GM12872 (cell line): ENCODE data around the gene TMEM256.

ENCODE experiments used
- TF ChIP-seq, protein P1 (sequence below): IDR thresholded peaks from 3 replicates; pipeline ENCODE4 v1.5.1; 2011; ENCODE audit warnings: low read depth, mild to moderate bottlenecking, low read length, moderate library complexity; ENCODE audit not compliant: insufficient read depth

TMEM256 gene

DNA sequence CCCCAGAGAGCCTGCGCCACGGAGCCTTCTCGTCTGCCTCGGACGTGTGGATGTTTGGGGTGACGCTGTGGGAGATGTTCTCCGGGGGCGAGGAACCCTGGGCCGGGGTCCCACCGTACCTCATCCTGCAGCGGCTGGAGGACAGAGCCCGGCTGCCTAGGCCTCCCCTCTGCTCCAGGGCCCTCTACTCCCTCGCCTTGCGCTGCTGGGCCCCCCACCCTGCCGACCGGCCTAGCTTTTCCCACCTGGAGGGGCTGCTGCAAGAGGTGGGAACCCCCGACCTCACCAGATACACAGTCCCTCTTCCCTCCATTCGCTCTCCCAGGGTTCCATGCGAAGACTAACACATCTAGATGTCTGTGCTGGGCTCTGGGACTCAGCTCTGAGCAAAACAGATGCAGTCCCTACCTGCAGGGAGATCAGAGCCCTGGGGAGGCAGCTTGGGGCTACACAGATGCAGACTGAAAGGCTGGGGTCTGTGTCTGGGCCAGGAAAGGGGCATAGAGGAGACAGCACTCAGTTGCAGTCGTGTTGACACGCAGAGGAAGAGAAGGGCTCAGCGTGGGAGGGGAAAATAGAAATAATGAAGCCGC, 19.3 kb downstream of the TMEM256 start:
- TF ChIP-seq, protein P1, sequence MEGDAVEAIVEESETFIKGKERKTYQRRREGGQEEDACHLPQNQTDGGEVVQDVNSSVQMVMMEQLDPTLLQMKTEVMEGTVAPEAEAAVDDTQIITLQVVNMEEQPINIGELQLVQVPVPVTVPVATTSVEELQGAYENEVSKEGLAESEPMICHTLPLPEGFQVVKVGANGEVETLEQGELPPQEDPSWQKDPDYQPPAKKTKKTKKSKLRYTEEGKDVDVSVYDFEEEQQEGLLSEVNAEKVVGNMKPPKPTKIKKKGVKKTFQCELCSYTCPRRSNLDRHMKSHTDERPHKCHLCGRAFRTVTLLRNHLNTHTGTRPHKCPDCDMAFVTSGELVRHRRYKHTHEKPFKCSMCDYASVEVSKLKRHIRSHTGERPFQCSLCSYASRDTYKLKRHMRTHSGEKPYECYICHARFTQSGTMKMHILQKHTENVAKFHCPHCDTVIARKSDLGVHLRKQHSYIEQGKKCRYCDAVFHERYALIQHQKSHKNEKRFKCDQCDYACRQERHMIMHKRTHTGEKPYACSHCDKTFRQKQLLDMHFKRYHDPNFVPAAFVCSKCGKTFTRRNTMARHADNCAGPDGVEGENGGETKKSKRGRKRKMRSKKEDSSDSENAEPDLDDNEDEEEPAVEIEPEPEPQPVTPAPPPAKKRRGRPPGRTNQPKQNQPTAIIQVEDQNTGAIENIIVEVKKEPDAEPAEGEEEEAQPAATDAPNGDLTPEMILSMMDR: no peak

DNA sequence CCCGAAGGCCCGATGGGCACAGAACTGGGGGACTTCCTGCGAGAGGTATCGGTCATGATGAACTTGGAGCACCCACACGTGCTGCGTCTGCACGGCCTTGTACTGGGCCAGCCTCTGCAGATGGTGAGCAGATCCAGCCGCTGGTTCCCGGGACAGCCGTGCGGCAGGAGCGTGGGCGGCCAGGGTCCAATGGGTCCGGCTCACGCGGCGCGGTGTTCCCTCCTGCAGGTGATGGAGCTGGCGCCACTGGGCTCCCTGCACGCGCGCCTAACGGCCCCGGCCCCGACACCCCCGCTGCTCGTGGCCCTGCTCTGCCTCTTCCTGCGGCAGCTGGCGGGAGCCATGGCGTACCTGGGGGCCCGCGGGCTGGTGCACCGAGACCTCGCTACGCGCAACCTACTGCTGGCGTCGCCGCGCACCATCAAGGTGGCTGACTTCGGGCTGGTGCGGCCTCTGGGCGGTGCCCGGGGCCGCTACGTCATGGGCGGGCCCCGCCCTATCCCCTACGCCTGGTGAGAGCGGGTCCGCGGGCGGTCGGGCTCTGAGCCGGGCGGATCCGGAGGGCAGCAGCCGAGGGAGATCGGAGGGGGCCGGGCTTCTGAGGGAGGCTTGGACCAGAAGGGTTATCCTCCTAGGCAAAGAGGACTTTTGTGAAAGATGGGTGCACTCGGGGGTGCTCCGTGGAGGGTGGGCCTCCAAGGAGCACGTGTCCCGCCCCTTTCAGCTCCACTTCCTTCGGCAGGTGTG, 20.0 kb downstream of the TMEM256 start:
- TF ChIP-seq, protein P1: no peak

DNA sequence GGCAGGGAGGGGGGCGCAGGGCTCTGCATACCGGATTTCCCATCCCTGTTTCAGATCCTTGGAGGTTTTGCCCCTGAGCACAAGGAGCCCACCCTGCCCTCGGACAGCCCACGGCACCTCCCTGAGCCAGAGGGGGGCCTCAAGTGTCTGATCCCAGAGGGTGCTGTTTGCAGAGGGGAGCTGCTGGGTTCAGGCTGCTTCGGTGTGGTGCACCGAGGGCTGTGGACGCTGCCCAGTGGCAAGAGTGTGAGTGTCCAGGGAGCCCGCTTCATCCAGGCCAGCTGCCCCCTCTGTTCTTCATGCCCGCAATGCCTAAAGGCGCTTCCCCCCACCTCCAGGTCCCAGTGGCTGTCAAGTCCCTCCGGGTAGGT, 20.5 kb downstream of the TMEM256 start:
- TF ChIP-seq, protein P1: no peak

DNA sequence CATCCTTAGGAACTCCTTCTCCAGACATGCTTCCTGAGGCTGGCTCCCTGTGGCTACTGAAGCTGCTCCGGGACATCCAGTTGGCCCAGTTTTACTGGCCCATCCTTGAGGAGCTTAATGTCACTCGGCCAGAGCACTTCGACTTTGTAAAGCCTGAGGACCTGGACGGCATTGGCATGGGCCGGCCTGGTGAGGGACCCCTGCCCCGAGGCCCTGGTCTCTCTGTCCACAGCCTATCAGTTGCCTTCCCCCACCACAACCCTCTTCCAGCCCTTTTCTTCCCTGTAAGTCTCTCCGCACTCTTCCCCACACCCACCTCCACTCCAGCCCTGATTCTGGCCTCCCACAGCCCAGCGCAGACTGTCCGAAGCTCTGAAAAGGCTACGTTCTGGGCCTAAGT, 21.0 kb downstream of the TMEM256 start:
- TF ChIP-seq, protein P1: no peak

DNA sequence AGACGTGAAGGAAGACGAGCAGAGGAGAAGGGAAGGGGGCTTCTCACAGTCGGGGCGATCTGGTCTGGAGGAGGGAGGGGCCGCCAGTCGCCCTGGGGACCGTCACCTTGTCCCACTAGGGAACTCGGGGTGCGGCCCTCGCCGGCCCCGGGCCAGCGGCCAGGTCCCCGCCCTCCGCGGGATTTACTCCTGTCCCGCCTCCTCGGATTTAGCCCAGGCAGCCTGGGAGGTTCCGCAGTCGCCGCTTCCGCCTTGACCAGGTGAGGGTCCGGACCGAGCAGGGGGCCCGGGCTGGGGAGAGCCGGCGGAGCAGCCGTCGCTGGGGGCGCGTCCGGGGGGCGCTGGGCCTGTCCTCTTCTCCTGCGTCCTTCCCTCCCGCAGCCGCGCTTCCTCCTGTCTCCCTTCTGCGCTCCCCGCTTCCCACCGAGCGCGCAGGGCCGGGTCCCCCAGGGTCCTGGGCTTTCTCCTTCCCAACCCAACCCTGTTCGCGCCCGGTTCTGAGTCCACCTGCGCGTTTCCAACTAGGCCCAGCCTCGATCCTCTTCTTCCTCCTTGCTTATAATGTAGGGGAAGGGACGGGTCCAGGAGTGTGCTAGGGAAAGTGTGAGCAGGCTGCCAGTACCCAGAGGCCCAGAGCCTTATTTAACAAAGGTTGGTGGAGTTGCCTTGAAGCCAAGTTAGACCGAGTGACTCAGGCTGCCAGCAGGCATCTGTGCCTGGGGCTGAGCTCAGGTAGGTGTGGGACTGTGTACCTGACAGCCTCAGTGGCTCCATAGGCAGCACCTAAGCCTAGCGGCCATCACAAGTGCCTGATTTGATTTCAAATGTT, 22.8 kb downstream of the TMEM256 start, which contains the start of gene TNK1:
Gene TNK1 (plus strand): TSS at position 235 of the 829 bp plus-strand sequence. CDS start 1,838 bp downstream, outside the sequence.
- TF ChIP-seq, protein P1: no peak

DNA sequence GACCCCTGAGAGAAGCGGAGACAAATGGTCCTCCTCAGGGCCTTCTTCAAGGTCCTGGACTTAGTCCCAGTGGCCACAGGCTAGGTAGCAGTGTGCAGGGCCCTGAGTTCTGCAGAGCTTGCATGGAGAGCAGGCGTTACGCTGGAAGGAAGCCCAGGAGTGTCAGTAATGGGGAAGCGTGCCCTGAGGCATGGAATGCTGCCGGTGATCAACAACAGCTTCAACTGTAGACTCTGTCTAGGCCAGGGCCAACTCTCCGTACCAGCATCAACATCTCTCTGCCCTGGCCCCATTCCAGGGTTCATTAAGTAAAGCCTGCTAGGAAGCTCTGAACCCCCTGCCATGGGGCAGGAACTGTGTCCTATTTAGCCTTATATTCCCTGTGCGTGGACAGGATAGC, 23.6 kb downstream of the TMEM256 start:
- TF ChIP-seq, protein P1: no peak

DNA sequence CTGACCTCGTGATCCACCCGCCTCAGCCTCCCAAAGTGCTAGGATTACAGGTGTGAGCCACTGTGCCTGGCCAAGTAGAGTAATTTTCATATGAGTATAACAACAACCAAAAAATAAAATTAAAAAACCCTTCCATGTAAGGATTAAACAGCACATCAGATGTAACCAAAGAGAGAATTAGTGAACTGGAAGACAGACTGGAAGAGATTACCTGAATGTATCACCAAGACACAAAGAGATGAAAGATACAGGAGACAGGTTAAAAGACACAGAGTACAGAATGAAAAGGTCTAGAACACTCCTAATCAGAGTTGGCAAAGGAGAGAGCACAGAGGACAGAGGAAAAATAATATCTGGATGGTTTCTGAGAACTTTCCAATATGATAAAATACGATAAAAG, 24.8 kb downstream of the TMEM256 start:
- TF ChIP-seq, protein P1: no peak
